IMR-90 (cell line): ENCODE results near the gene WLS. TPM values are rescaled to one million over a fixed set of nuclear protein-coding genes. Genes with fewer than 3 reads are reported as not detected.
A peak's percentile ranks its signal among the peaks of the same experiment; 100 is the strongest.

ENCODE experiments used
- ATAC-seq: fragments of 200-7000 bp; cut with Tn5 transposase; 2 replicates; pipeline ENCODE4 v1.9.1; 2020; ENCODE audit warnings: low read depth, mild to moderate bottlenecking, moderate library complexity
- BruUV-seq: library from RNA; stranded (reverse); fragments of 400-500 nt; replicated peaks from 2 replicates; lab custom pipeline; 2021; lab: Mats Ljungman, UMichigan
- CTCF ChIA-PET: fragments of 300-600 bp; formaldehyde crosslinking; extraction: SDS; loops from one replicate; lab custom pipeline; 2021; ENCODE audit warnings: antibody characterized with exemption; lab: Yijun Ruan, JAX
- POLR2A ChIA-PET: fragments of 300-600 bp; sonication (Branson Sonifier 250); formaldehyde crosslinking; loops from one replicate; lab custom pipeline; 2022; ENCODE audit warnings: antibody characterized with exemption; ENCODE audit not compliant: unreplicated experiment; lab: Charles Lee
- DNase-seq: peaks from one replicate; pipeline ENCODE4 v3.0.0; 2013
- H2AFZ ChIP-seq: replicated peaks from 2 replicates; pipeline ENCODE3; 2013; ENCODE audit warnings: low read length, mild to moderate bottlenecking; ENCODE audit not compliant: poor library complexity
- H2AK5ac ChIP-seq: 2 replicates; pipeline ENCODE4 v1.6.1; 2013; ENCODE audit warnings: low read depth, low read length, inconsistent platforms
- H2AK9ac ChIP-seq: replicated peaks from 2 replicates; pipeline ENCODE3; 2013; ENCODE audit warnings: mild to moderate bottlenecking, low read depth, low read length, moderate library complexity; ENCODE audit not compliant: poor library complexity
- H2BK120ac ChIP-seq: 2 replicates; pipeline ENCODE4 v1.6.1; 2013; ENCODE audit warnings: low read depth, low read length, inconsistent platforms
- H2BK15ac ChIP-seq: 3 replicates; pipeline ENCODE4 v1.6.1; 2013; ENCODE audit warnings: low read depth, low read length, inconsistent platforms
- H2BK20ac ChIP-seq: 2 replicates; pipeline ENCODE4 v1.6.1; 2013; ENCODE audit warnings: low read depth, mild to moderate bottlenecking, inconsistent platforms, low read length, moderate library complexity
- H2BK5ac ChIP-seq: 2 replicates; pipeline ENCODE4 v1.6.1; 2013; ENCODE audit warnings: mild to moderate bottlenecking, low read depth, low read length, inconsistent platforms; ENCODE audit not compliant: poor library complexity, severe bottlenecking
- H3K14ac ChIP-seq: replicated peaks from 2 replicates; pipeline ENCODE4 v1.6.1; 2013; ENCODE audit warnings: low read depth, low read length, inconsistent platforms
- H3K18ac ChIP-seq: 2 replicates; pipeline ENCODE4 v1.6.1; 2013; ENCODE audit warnings: low read depth, low read length, control low read depth
- H3K23ac ChIP-seq: 2 replicates; pipeline ENCODE4 v1.6.1; 2013; ENCODE audit warnings: low read depth, low read length, inconsistent platforms
- H3K27ac ChIP-seq: 2 replicates; pipeline ENCODE4 v1.5.1; 2013; ENCODE audit warnings: mild to moderate bottlenecking, control low read depth, low read length; ENCODE audit not compliant: insufficient read depth
- H3K27me3 ChIP-seq: 2 replicates; pipeline ENCODE4 v1.6.1; 2013; ENCODE audit warnings: low read length; ENCODE audit not compliant: control insufficient read depth, insufficient read depth
- H3K36me3 ChIP-seq: 2 replicates; pipeline ENCODE4 v1.6.1; 2013; ENCODE audit warnings: low read length, mixed read lengths; ENCODE audit not compliant: control insufficient read depth, insufficient read depth
- H3K4ac ChIP-seq: 2 replicates; pipeline ENCODE4 v1.6.1; 2013; ENCODE audit warnings: low read depth, low read length, inconsistent platforms
- H3K4me1 ChIP-seq: 2 replicates; pipeline ENCODE4 v1.6.1; 2013; ENCODE audit warnings: low read length, mixed read lengths; ENCODE audit not compliant: control insufficient read depth, insufficient read depth
- H3K4me2 ChIP-seq: 2 replicates; pipeline ENCODE4 v1.6.1; 2013; ENCODE audit warnings: low read depth, mild to moderate bottlenecking, control low read depth, low read length, moderate library complexity
- H3K4me3 ChIP-seq: 2 replicates; pipeline ENCODE4 v1.5.1; 2013; ENCODE audit warnings: low read depth, mild to moderate bottlenecking, control low read depth, low read length, moderate library complexity; ENCODE audit not compliant: insufficient read depth
- H3K56ac ChIP-seq: 2 replicates; pipeline ENCODE4 v1.6.1; 2013; ENCODE audit warnings: low read length, inconsistent platforms; ENCODE audit not compliant: insufficient read depth; ENCODE audit errors: extremely low read depth
- H3K79me1 ChIP-seq, 2 experiments: 2 replicates each; pipeline ENCODE4 v1.6.1; 2013; ENCODE audit warnings: low read length in 2 of 2, inconsistent platforms in 1 of 2, low read depth in 1 of 2
- H3K9ac ChIP-seq: 2 replicates; pipeline ENCODE4 v1.6.1; 2013; ENCODE audit warnings: low read depth, low read length, control low read depth
- H3K9me1 ChIP-seq: 2 replicates; pipeline ENCODE4 v1.6.1; 2013; ENCODE audit warnings: low read length, inconsistent platforms; ENCODE audit not compliant: insufficient read depth
- H3K9me3 ChIP-seq: 2 replicates; pipeline ENCODE4 v1.6.1; 2013; ENCODE audit warnings: low read length; ENCODE audit not compliant: control insufficient read depth, insufficient read depth
- H4K20me1 ChIP-seq: 2 replicates; pipeline ENCODE4 v1.6.1; 2013; ENCODE audit warnings: low read length, inconsistent platforms; ENCODE audit not compliant: insufficient read depth
- H4K5ac ChIP-seq: 2 replicates; pipeline ENCODE4 v1.6.1; 2013; ENCODE audit warnings: mild to moderate bottlenecking, low read depth, low read length, control low read depth
- H4K8ac ChIP-seq, 2 experiments: 2 replicates each; pipeline ENCODE4 v1.6.1; 2013; ENCODE audit warnings: low read depth in 2 of 2, low read length in 2 of 2, control low read depth in 1 of 2, inconsistent platforms in 1 of 2
- H4K91ac ChIP-seq: 2 replicates; pipeline ENCODE4 v1.6.1; 2013; ENCODE audit warnings: low read depth, low read length, inconsistent platforms; ENCODE audit not compliant: insufficient read depth
- CEBPB ChIP-seq: IDR thresholded peaks from 2 replicates; pipeline ENCODE4 v1.6.1; 2012; ENCODE audit warnings: low read depth, low read length, improper control_type of control experiment
- ELK1 ChIP-seq: fragments of 150-350 bp; IDR thresholded peaks from 2 replicates; pipeline ENCODE4 v1.6.1; 2016; ENCODE audit warnings: low read depth, mild to moderate bottlenecking, low read length, moderate library complexity, borderline replicate concordance
- FOS ChIP-seq: fragments of 150-350 bp; IDR thresholded peaks from 2 replicates; pipeline ENCODE4 v1.6.1; 2016; ENCODE audit warnings: low read depth, low read length
- MAFK ChIP-seq: IDR thresholded peaks from 2 replicates; pipeline ENCODE4 v1.6.1; 2012; ENCODE audit warnings: low read depth, low read length, improper control_type of control experiment
- MXI1 ChIP-seq: IDR thresholded peaks from 2 replicates; pipeline ENCODE4 v1.6.1; 2012; ENCODE audit warnings: low read depth, mild to moderate bottlenecking, low read length, moderate library complexity, borderline replicate concordance
- SMC3 ChIP-seq: fragments of 150-350 bp; IDR thresholded peaks from 2 replicates; pipeline ENCODE4 v1.6.1; 2016; ENCODE audit warnings: low read depth, mild to moderate bottlenecking, antibody characterized with exemption, low read length, moderate library complexity
- WGBS, 2 experiments: methylation state at CpG; one replicate each; pipeline versions ENCODE4 v1.1.5 to v1.1.7; 2013; ENCODE audit warnings: missing lambda C conversion rate in 2 of 2; ENCODE audit not compliant: insufficient read length in 1 of 2; ENCODE audit errors: extremely low coverage in 2 of 2; 5-methylcytosine and 5-hydroxymethylcytosine counted together
- dilution Hi-C: fragments of 300-500 bp; cut with HindIII; formaldehyde crosslinking; loops from one replicate; pipeline ENCODE4 v1.14.3; 2018; ENCODE audit warnings: low sequenced_read_pairs; ENCODE audit not compliant: unreplicated experiment
- in situ Hi-C: fragments of 300-500 bp; cut with MboI; formaldehyde crosslinking; loops from 3 replicates; pipeline ENCODE4 v1.14.3; 2019; ENCODE audit warnings: low sequenced_read_pairs, inconsistent platforms, mixed read lengths
- intact Hi-C: fragments of 100-400 bp; cut with micrococcal nuclease; formaldehyde crosslinking; loops from 2 replicates; pipeline ENCODE4 v1.10.0; 2022
- polyA plus RNA-seq, 3 experiments: library from polyadenylated mRNA; depleted of rRNA; stranded (reverse); fragments of >200 nt; gene quantifications; 2 replicates each; pipeline ENCODE4 v1.2.3, GENCODE V29; 2012; ENCODE audit warnings: low replicate concordance in 1 of 3
- total RNA-seq: library from RNA; depleted of rRNA; stranded (reverse); fragments of >200 nt; gene quantifications from 2 replicates; pipeline ENCODE4 v1.2.3, GENCODE V29; 2012

WLS gene
- total and polyA plus RNA-seq, 2 of the 4 experiments (the other 2 are of a cell fraction): 152 to 157 TPM

- no peak overlapping the region for H3K27ac ChIP-seq
- no peak overlapping the region for H4K8ac ChIP-seq
- dilution Hi-C loops (no loop called here), in situ Hi-C loops (no loop called here), intact Hi-C loops (no loop called here)
- no peak overlapping the region for H3K14ac ChIP-seq
- no CpG with 5 or more reads among the region's 2 CpGs for WGBS, 2 experiments
- peaks cover 25% of the 10 kb centered on the region for H3K4me1 ChIP-seq
- TF ChIP-seq FOS: no peak
- TF ChIP-seq MAFK: no peak
- TF ChIP-seq MXI1: no peak
- TF ChIP-seq ELK1: no peak
- no peak for TF ChIP-seq SMC3
- no peak for TF ChIP-seq CEBPB
- no peak overlapping the region for H2AK5ac ChIP-seq
- no peak overlapping the region for H3K56ac ChIP-seq
- BruUV-seq: no TSS peak
- no peak overlapping the region for H4K91ac ChIP-seq
- H3K4me2 ChIP-seq: peak overlapping the region; percentile 75
- no peak overlapping the region for H2BK5ac ChIP-seq
- no peaks in the 10 kb centered on the region for H3K27me3 ChIP-seq
- no peak; the same call in 1 of the 2 replicates for ATAC-seq
- H3K4me3 ChIP-seq: no peak overlapping the region
- DNase-seq: no peak
- H2BK120ac ChIP-seq: no peak overlapping the region
- H4K20me1 ChIP-seq: peaks cover 44% of the 10 kb centered on the region
- peaks cover 32 to 62% of the 10 kb centered on the region in 2 experiments for H3K79me1 ChIP-seq
- no peak overlapping the region for H2AK9ac ChIP-seq
- ChIA-PET POLR2A (interaction anchor here (0.7 kb wide), 1 partner anchor 23 kb away, joined by 3 read pairs; no protein-coding TSS in a partner anchor), CTCF (no interaction called here)
- H3K9me1 ChIP-seq: peaks cover 17% of the 10 kb centered on the region
- no peaks in the 10 kb centered on the region; the same call in 1 of the 2 replicates for H3K36me3 ChIP-seq
- no peak overlapping the region for H2BK15ac ChIP-seq
- peak overlapping the region; percentile 62; the same call in 1 of the 2 replicates for H3K18ac ChIP-seq
- H3K4ac ChIP-seq: no peak overlapping the region
- H3K23ac ChIP-seq: peak overlapping the region; percentile 60; the same call in 1 of the 2 replicates
- H3K9ac ChIP-seq: no peak overlapping the region
- H2AFZ ChIP-seq: no peak overlapping the region
- H3K9me3 ChIP-seq: no peaks in the 10 kb centered on the region
- no peak overlapping the region for H2BK20ac ChIP-seq
- H4K5ac ChIP-seq: no peak overlapping the region
Observed at GRCh38 chr1:68216089-68216772, 16.1 kb downstream of the WLS start.
